Measurements from ENCODE around the gene ERI3.

DNA sequence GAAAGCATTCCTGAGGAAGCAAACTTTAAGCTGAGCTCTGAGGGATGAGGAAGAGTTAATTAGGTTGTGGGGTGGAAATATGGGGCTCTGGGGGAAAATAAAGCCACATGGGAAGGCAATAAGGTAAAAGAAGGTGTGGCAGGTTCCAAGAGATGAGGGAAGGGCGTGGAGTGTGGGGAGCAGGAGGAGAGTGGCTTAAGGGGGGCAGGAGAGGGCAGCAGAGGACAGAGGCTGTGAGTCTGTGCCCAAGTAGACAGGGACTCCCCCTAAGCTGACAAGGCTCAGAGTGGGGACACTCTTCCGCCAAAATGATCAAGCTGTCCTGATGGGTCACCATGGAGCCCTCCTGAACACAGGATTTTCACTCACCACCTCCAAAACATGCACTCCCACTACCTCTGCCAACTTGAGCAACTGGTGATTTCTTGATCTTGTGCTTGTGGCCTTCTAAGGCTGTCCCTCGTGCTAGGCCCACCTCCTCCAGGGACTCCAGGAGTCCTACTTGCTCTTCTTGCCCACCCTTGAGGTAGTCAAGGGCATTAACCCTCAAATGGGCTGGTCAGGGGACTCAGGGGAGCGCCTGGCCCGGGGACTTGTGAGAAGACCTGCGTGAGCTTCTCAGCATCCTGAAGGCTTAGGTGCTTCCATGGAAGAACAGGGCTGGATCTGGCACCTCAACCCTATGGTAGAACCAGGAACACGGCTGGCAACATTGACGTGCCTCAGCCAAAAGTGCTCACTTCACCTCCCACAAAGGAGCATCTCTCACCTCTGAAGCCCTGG, 118.4 kb downstream of the ERI3 start:
- no peak for TF ChIP-seq ZMYM2 (CRISPR knock-in tag; IDR thresholded peaks at IDR 0.05)
- TF ChIP-seq EP300 (IDR thresholded peaks at IDR 0.05; ENCODE audit: low read depth in 2 of 2, low read length in 2 of 2), result no peak
- TF ChIP-seq EP300 (CRISPR knock-in tag; IDR thresholded peaks at IDR 0.05; ENCODE audit: borderline replicate concordance), result no peak
